Measurements from ENCODE around the gene PSRC1. TPM values are rescaled to one million over a fixed set of nuclear protein-coding genes. Genes with fewer than 3 reads are reported as not detected.

The PSRC1 gene
- total RNA-seq, 1 donor from 2014 or later, result 46.2 TPM

- H3K4me1 Mint-ChIP-seq (ENCODE audit: unreplicated experiment), result peaks cover 20% of the 10 kb centered on the region
- peak overlapping the region; percentile 88 for H3K27ac Mint-ChIP-seq
- no peaks in the 10 kb centered on the region for H3K9me3 Mint-ChIP-seq
- no peak for TF ChIP-seq CTCF (conservative IDR thresholded peaks at IDR 0.05)
- H3K36me3 Mint-ChIP-seq, result peaks cover 7% of the 10 kb centered on the region
- no peak for DNase-seq (ENCODE audit: extremely low spot score, unreplicated experiment)
- no peaks in the 10 kb centered on the region for H3K27me3 Mint-ChIP-seq
- H3K4me3 Mint-ChIP-seq, result peak overlapping the region; percentile 100
Measured at GRCh38 chr1:109283748-109284600, 1.0 kb upstream of the PSRC1 start.

GRCh38 chr1:109282497-109282951 is 421 bp downstream of the PSRC1 start:
- Mint-ChIP-seq H3K4me1 (ENCODE audit: unreplicated experiment) (peaks cover 23% of the 10 kb centered on the region), H3K27me3 (no peaks in the 10 kb centered on the region), H3K4me3 (peak overlapping the region; percentile 100), H3K27ac (peak overlapping the region; percentile 88), H3K36me3 (peaks cover 10% of the 10 kb centered on the region), H3K9me3 (no peaks in the 10 kb centered on the region)
- no peak for TF ChIP-seq CTCF (conservative IDR thresholded peaks at IDR 0.05)
- DNase-seq (ENCODE audit: extremely low spot score, unreplicated experiment), result no peak

GRCh38 chr1:109281680-109282496 is 1.1 kb downstream of the PSRC1 start:
- no peak for TF ChIP-seq CTCF (conservative IDR thresholded peaks at IDR 0.05)
- Mint-ChIP-seq H3K27me3 (no peaks in the 10 kb centered on the region), H3K27ac (peak overlapping the region; percentile 88), H3K4me1 (ENCODE audit: unreplicated experiment) (peaks cover 23% of the 10 kb centered on the region), H3K36me3 (peaks cover 10% of the 10 kb centered on the region), H3K4me3 (peak overlapping the region; percentile 100), H3K9me3 (no peaks in the 10 kb centered on the region)
- no peak for DNase-seq (ENCODE audit: extremely low spot score, unreplicated experiment)

GRCh38 chr1:109280862-109281261 is 2.1 kb downstream of the PSRC1 start:
- Mint-ChIP-seq H3K27ac (no peak overlapping the region), H3K4me3 (peak overlapping the region; percentile 100), H3K9me3 (no peaks in the 10 kb centered on the region), H3K4me1 (ENCODE audit: unreplicated experiment) (peaks cover 25% of the 10 kb centered on the region), H3K27me3 (no peaks in the 10 kb centered on the region), H3K36me3 (peaks cover 10% of the 10 kb centered on the region)
- DNase-seq (ENCODE audit: extremely low spot score, unreplicated experiment), result no peak
- TF ChIP-seq CTCF (conservative IDR thresholded peaks at IDR 0.05), result no peak

GRCh38 chr1:109279615-109280278 is 3.2 kb downstream of the PSRC1 start:
- no peaks in the 10 kb centered on the region for H3K27me3 Mint-ChIP-seq
- H3K27ac Mint-ChIP-seq, result no peak overlapping the region
- TF ChIP-seq CTCF (conservative IDR thresholded peaks at IDR 0.05), result no peak
- peaks cover 10% of the 10 kb centered on the region for H3K36me3 Mint-ChIP-seq
- no peaks in the 10 kb centered on the region for H3K9me3 Mint-ChIP-seq
- no peak for DNase-seq (ENCODE audit: extremely low spot score, unreplicated experiment)
- peaks cover 36% of the 10 kb centered on the region for H3K4me1 Mint-ChIP-seq (ENCODE audit: unreplicated experiment)
- H3K4me3 Mint-ChIP-seq, result peak overlapping the region; percentile 34

Data from type B pancreatic cell (in vitro differentiated cells).